Colonic mucosa (tissue), 4 donors: ENCODE measurements around the gene INTS6. TPM values are rescaled to one million over a fixed set of nuclear protein-coding genes. Genes with fewer than 3 reads are reported as not detected.

ENCODE experiments used
- DNase-seq: peaks from one replicate; pipeline ENCODE4 v3.0.0-alpha.2; 2020
- H3K27ac ChIP-seq: fragments of 200-600 bp; one replicate; pipeline ENCODE4 v1.8.0; 2021
- H3K27me3 ChIP-seq: fragments of 200-600 bp; one replicate; pipeline ENCODE4 v1.8.0; 2021
- H3K36me3 ChIP-seq: fragments of 200-600 bp; one replicate; pipeline ENCODE4 v1.8.0; 2021
- H3K4me1 ChIP-seq: fragments of 200-600 bp; one replicate; pipeline ENCODE4 v1.8.0; 2021; ENCODE audit warnings: mild to moderate bottlenecking
- H3K4me3 ChIP-seq: fragments of 200-600 bp; one replicate; pipeline ENCODE4 v1.8.0; 2021
- H3K9ac ChIP-seq, 2 donors: one replicate each; pipeline ENCODE4 v1.7.0; 2013; ENCODE audit warnings: control low read depth in 2 of 2, low read depth in 2 of 2, low read length in 2 of 2
- H3K9me3 ChIP-seq: fragments of 200-600 bp; one replicate; pipeline ENCODE4 v1.8.0; 2021
- intact Hi-C: fragments of 100-400 bp; cut with DNase I; formaldehyde crosslinking; loops from one replicate; pipeline ENCODE4 v1.14.1; 2022
- total RNA-seq, 2 donors: library from RNA; stranded (reverse); fragmentation: NEBNext Ultra II Directional in 1 of 2; extraction: Animal tissue kit (Norgen Biotek cat#: 25700) in 1 of 2; gene quantifications; one replicate each; pipeline ENCODE4 v1.2.1, GENCODE V29; 2021
- TF ChIP-seq, protein P1 (sequence below): fragments of 200-600 bp; IDR thresholded peaks from one replicate; pipeline ENCODE4 v1.8.0; 2022; ENCODE audit warnings: antibody characterized with exemption, mild to moderate bottlenecking
- donor health status: healthy.
- donor health status: DM: no; HTN: no; CAD: no.
- donor health status: DM: no; HTN: no; CAD: no.

The INTS6 gene
- total RNA-seq, 2 donors from 2014 or later = 30.8 to 32.3 TPM

DNA sequence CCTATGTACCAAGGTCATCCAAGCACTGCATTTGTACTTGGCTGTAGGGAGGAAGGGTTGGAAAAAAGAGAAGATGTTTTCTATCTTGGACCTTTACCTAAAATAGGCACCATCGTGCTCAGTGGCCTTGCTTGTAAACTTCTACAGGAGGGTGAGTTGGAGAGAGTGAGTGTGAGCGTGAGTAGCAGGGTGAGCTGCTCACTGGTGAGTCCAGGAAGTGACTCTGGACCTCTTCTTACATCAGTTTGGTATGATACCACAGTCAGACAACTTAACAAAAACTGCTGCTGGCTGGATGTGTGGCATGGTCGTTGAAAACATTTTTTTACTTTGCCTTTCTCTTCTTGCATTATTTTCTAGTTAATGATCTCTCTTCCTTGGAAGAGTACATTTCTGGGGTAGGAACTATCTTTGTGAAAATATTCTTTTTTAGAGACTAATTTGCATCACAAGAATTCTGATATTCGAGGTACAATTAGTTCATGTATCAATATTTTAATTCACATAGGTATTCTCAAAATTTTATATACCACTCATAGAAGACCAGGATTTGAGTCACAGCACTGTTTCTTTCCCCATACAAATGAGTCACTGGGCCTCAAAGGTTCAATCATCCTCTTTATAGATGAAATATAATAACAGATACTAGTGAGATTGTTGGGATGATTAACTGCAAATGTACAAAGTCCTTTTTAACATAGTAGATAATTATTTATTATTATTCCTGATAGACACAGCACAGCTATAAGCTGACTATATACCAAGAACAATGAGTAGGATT, 112.7 kb downstream of the INTS6 start:
- TF ChIP-seq, protein P1, sequence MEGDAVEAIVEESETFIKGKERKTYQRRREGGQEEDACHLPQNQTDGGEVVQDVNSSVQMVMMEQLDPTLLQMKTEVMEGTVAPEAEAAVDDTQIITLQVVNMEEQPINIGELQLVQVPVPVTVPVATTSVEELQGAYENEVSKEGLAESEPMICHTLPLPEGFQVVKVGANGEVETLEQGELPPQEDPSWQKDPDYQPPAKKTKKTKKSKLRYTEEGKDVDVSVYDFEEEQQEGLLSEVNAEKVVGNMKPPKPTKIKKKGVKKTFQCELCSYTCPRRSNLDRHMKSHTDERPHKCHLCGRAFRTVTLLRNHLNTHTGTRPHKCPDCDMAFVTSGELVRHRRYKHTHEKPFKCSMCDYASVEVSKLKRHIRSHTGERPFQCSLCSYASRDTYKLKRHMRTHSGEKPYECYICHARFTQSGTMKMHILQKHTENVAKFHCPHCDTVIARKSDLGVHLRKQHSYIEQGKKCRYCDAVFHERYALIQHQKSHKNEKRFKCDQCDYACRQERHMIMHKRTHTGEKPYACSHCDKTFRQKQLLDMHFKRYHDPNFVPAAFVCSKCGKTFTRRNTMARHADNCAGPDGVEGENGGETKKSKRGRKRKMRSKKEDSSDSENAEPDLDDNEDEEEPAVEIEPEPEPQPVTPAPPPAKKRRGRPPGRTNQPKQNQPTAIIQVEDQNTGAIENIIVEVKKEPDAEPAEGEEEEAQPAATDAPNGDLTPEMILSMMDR = no peak
- Histone ChIP-seq H3K4me3 (no peak overlapping the region), H3K9me3 (no peaks in the 10 kb centered on the region), H3K4me1 (no peaks in the 10 kb centered on the region), H3K27ac (no peak overlapping the region), H3K27me3 (no peaks in the 10 kb centered on the region), H3K36me3 (no peaks in the 10 kb centered on the region), H3K9ac (no peak overlapping the region)
- intact Hi-C loops = no loop called here
- no peak for DNase-seq

DNA sequence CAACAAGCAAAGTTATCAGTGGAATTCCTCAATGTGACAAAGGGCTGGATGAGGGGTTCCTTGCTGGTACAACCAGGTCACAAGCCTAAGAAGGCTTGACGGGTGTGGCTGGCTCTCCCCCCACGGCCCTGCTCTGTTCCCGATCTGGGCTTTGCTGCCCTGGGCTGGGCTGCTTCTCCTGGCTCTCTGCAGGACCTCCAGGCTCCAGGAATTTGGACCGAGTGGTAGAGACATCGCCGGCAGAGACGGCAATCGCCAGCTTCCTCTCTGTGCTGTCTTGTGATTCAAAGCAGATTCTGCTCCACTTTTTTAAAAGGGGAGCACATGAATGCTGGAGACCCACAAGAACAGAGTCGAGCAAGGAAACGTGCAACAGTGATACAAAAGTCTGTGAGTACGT, 113.5 kb downstream of the INTS6 start, which contains the start of gene SERPINE3:
Gene SERPINE3, plus strand, starts transcription at position 338 of the 400 bp plus-strand sequence. CDS start 1,401 bp downstream, outside the sequence.
- H3K27me3 ChIP-seq = no peaks in the 10 kb centered on the region
- intact Hi-C loops = no loop called here
- no peak for DNase-seq
- no peak within 1 kb of the TSS for H3K27ac ChIP-seq
- no peaks in the 10 kb centered on the region for H3K4me1 ChIP-seq
- H3K36me3 ChIP-seq = no peaks in the 10 kb centered on the region
- TF ChIP-seq, protein P1 = no peak
- H3K9me3 ChIP-seq = no peaks in the 10 kb centered on the region
- H3K4me3 ChIP-seq = no peak within 1 kb of the TSS
- H3K9ac ChIP-seq = no peak within 1 kb of the TSS

DNA sequence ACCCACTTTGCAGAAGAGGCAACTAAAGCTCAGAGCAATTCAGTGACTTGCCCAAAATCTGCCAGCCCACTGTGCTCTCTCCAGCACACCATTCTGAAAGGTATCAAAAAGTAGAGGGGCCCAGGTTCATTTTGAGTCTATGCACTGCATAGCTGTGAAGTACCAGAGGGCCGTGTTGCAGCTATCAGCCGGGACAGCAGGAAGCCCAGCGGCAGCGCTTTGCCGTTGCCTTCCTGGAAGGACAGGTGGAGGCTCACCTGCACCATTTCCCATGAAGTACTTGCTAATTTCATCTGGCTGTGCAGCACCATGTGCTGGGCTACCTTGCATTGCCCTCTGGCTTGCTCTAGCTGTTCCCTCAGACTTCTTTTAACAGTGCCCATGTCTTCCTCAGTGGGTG, 116.1 kb downstream of the INTS6 start:
- H3K4me1 ChIP-seq = no peaks in the 10 kb centered on the region
- DNase-seq = no peak
- H3K4me3 ChIP-seq = no peak overlapping the region
- intact Hi-C loops = no loop called here
- H3K27ac ChIP-seq = no peak overlapping the region
- TF ChIP-seq, protein P1 = no peak
- no peak overlapping the region for H3K9ac ChIP-seq
- H3K9me3 ChIP-seq = no peaks in the 10 kb centered on the region
- no peaks in the 10 kb centered on the region for H3K27me3 ChIP-seq
- no peaks in the 10 kb centered on the region for H3K36me3 ChIP-seq

DNA sequence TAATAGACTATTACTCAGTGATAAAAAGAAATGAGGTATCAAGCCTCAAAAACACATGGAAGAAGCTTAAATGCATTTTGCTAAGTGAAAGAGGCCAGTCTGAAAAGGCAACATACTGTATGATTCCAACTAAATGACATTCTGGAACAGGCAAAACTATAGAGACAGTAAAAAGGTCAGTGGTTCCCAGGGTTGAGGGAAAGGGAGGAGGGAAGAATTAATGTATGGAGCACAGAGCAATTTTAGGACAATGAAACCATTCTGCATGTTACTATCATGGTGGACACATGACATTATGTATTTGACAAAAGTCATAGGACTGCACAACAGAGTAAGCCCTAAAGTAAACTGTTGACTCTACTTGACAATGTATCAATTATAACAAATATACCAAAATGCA, 119.0 kb downstream of the INTS6 start:
- Histone ChIP-seq H3K27me3 (no peaks in the 10 kb centered on the region), H3K9ac (no peak overlapping the region), H3K27ac (no peak overlapping the region), H3K36me3 (no peaks in the 10 kb centered on the region), H3K4me3 (no peak overlapping the region), H3K9me3 (no peaks in the 10 kb centered on the region), H3K4me1 (no peaks in the 10 kb centered on the region)
- intact Hi-C loops = no loop called here
- TF ChIP-seq, protein P1 = no peak
- DNase-seq = no peak

DNA sequence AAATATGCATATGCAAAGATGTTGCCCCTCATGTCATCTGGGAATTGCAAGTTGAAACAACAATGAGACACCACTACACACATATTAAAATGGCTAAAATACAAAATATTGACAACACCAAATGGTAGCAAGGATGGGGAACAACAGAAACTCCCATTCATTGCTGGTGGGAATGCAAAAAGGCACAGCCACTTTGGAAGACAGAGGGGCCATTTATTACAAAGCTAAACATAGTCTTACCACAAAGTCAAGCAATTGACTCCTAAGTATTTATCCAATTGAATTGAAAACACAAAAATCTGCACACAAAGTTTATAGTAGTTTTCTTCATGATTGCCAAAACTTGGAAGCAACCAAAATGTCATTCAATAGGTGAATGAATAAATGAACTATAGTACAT, 119.4 kb downstream of the INTS6 start:
- H3K36me3 ChIP-seq = no peaks in the 10 kb centered on the region
- H3K4me3 ChIP-seq = no peak overlapping the region
- no peaks in the 10 kb centered on the region for H3K9me3 ChIP-seq
- no peak for DNase-seq
- no peak overlapping the region for H3K27ac ChIP-seq
- TF ChIP-seq, protein P1 = no peak
- no peak overlapping the region for H3K9ac ChIP-seq
- no peaks in the 10 kb centered on the region for H3K27me3 ChIP-seq
- intact Hi-C loops = no loop called here
- H3K4me1 ChIP-seq = no peaks in the 10 kb centered on the region
